ENCODE results near the gene ERBB2. TPM values are rescaled to one million over a fixed set of nuclear protein-coding genes. Genes with fewer than 3 reads are reported as not detected.
"Not testable (repeated sequence)": the region's sequence is repeated elsewhere in the genome, so short reads cannot be mapped to it uniquely, and the experiment has no call there.

ERBB2 gene
- polyA plus RNA-seq, 4 donors, result 173 to 226 (median 187) TPM

GRCh38 chr17:39719563-39720355 is 19.9 kb downstream of the ERBB2 start:
- DNase-seq (ENCODE audit: low read depth in 4 of 4, low spot score in 2 of 4), result no peak

- no peak for DNase-seq (ENCODE audit: low read depth in 4 of 4, low spot score in 2 of 4)
Measured at GRCh38 chr17:39722104-39722503, 22.2 kb downstream of the ERBB2 start.

GRCh38 chr17:39722965-39723848 is 23.3 kb downstream of the ERBB2 start:
- no peak for DNase-seq (ENCODE audit: low read depth in 4 of 4, low spot score in 2 of 4)

- DNase-seq (ENCODE audit: low read depth in 4 of 4, low spot score in 2 of 4), result no peak
Measured at GRCh38 chr17:39724731-39725130, 24.9 kb downstream of the ERBB2 start.

- not testable (repeated sequence) for DNase-seq (ENCODE audit: low read depth in 4 of 4, low spot score in 2 of 4)
Measured at GRCh38 chr17:39725923-39726322, 26.1 kb downstream of the ERBB2 start.

GRCh38 chr17:39726617-39727016 is 26.8 kb downstream of the ERBB2 start:
- DNase-seq (ENCODE audit: low read depth in 4 of 4, low spot score in 2 of 4), result no peak

- DNase-seq (ENCODE audit: low read depth in 4 of 4, low spot score in 2 of 4), result no peak
Measured at GRCh38 chr17:39727556-39727955, 27.7 kb downstream of the ERBB2 start.

GRCh38 chr17:39729280-39729851 is 29.5 kb downstream of the ERBB2 start:
- DNase-seq (ENCODE audit: low read depth in 4 of 4, low spot score in 2 of 4), result no peak

GRCh38 chr17:39730095-39730921 is 30.4 kb downstream of the ERBB2 start, which contains the start of gene MIEN1:
TSS of gene MIEN1 (minus strand) at chr17:39730532. CDS start at chr17:39730495, 37 bp downstream.
- no peak for DNase-seq (ENCODE audit: low read depth in 4 of 4, low spot score in 2 of 4)

- DNase-seq (ENCODE audit: low read depth in 4 of 4, low spot score in 2 of 4), result no peak
Measured at GRCh38 chr17:39732586-39732985, 32.7 kb downstream of the ERBB2 start.

GRCh38 chr17:39735882-39736281 is 36.0 kb downstream of the ERBB2 start:
- DNase-seq (ENCODE audit: low read depth in 4 of 4, low spot score in 2 of 4), result no peak

GRCh38 chr17:39736319-39737165 is 36.7 kb downstream of the ERBB2 start:
- DNase-seq (ENCODE audit: low read depth in 4 of 4, low spot score in 2 of 4), result no peak

- no peak for DNase-seq (ENCODE audit: low read depth in 4 of 4, low spot score in 2 of 4)
Measured at GRCh38 chr17:39737206-39737759, 37.4 kb downstream of the ERBB2 start.

- DNase-seq (ENCODE audit: low read depth in 4 of 4, low spot score in 2 of 4), result no peak
Measured at GRCh38 chr17:39737760-39738567, 38.1 kb downstream of the ERBB2 start, which contains the start of gene GRB7. TSS of gene GRB7 (plus strand) at chr17:39737938. CDS start at chr17:39742302, 4,364 bp downstream.

- DNase-seq (ENCODE audit: low read depth in 4 of 4, low spot score in 2 of 4), result no peak
Measured at GRCh38 chr17:39738568-39738901, 38.7 kb downstream of the ERBB2 start.

GRCh38 chr17:39738983-39739884 is 39.4 kb downstream of the ERBB2 start:
- peak in 1 of 4 donors; percentile 83 for DNase-seq (ENCODE audit: low read depth in 4 of 4, low spot score in 2 of 4)

GRCh38 chr17:39739885-39740356 is 40.1 kb downstream of the ERBB2 start:
- no peak for DNase-seq (ENCODE audit: low read depth in 4 of 4, low spot score in 2 of 4)
